Measurements from ENCODE around the gene FOXD2.

FOXD2 gene

DNA sequence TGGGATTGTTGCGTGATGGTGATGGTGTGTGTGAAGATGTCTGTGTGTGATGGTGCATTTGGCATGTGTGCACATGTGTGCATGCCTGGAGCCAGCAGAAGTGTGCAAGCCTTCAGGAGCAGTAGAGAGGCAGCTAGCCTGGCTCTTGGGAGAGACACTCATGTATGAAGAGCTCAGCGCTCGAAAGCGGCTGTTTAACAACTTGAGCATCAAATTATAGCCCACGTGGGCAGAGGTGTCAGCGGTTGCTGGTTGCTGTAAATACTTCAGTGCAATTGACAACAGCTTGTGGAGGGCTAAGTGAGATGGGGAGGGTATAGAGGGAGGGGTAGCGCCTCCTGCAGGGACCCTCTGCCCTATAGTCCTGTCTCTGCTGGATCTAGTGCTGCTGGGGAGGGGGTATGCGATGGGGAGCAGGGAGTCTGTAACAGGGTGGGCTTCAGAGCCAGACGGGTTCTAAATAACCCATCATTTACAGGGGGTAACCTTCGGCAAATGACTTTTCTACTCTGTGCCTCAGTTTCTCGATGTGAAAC, 21.5 kb downstream of the FOXD2 start:
- TF ChIP-seq EGR1 (IDR thresholded peaks at IDR 0.05) (no peak), TEAD4 (IDR thresholded peaks at IDR 0.05) (no peak), EP300 (IDR thresholded peaks at IDR 0.05; ENCODE audit: borderline replicate concordance) (no peak), RAD21 (IDR thresholded peaks at IDR 0.05; ENCODE audit: low read depth) (no peak), TAF1 (IDR thresholded peaks at IDR 0.05; ENCODE audit: low read depth) (no peak), USF1 (IDR thresholded peaks at IDR 0.05) (no peak)
- TF ChIP-seq, protein P1, sequence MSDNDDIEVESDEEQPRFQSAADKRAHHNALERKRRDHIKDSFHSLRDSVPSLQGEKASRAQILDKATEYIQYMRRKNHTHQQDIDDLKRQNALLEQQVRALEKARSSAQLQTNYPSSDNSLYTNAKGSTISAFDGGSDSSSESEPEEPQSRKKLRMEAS (IDR thresholded peaks at IDR 0.05): no peak
- TF ChIP-seq, protein P2, sequence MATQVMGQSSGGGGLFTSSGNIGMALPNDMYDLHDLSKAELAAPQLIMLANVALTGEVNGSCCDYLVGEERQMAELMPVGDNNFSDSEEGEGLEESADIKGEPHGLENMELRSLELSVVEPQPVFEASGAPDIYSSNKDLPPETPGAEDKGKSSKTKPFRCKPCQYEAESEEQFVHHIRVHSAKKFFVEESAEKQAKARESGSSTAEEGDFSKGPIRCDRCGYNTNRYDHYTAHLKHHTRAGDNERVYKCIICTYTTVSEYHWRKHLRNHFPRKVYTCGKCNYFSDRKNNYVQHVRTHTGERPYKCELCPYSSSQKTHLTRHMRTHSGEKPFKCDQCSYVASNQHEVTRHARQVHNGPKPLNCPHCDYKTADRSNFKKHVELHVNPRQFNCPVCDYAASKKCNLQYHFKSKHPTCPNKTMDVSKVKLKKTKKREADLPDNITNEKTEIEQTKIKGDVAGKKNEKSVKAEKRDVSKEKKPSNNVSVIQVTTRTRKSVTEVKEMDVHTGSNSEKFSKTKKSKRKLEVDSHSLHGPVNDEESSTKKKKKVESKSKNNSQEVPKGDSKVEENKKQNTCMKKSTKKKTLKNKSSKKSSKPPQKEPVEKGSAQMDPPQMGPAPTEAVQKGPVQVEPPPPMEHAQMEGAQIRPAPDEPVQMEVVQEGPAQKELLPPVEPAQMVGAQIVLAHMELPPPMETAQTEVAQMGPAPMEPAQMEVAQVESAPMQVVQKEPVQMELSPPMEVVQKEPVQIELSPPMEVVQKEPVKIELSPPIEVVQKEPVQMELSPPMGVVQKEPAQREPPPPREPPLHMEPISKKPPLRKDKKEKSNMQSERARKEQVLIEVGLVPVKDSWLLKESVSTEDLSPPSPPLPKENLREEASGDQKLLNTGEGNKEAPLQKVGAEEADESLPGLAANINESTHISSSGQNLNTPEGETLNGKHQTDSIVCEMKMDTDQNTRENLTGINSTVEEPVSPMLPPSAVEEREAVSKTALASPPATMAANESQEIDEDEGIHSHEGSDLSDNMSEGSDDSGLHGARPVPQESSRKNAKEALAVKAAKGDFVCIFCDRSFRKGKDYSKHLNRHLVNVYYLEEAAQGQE (IDR thresholded peaks at IDR 0.05; ENCODE audit: low read depth): no peak

GRCh38 chr1:47460040-47460439, 22.2 kb downstream of the FOXD2 start:
- no peak for TF ChIP-seq RAD21 (IDR thresholded peaks at IDR 0.05; ENCODE audit: low read depth)
- TF ChIP-seq EP300 (IDR thresholded peaks at IDR 0.05; ENCODE audit: borderline replicate concordance): no peak
- no peak for TF ChIP-seq TAF1 (IDR thresholded peaks at IDR 0.05; ENCODE audit: low read depth)
- TF ChIP-seq CREB1 (IDR thresholded peaks at IDR 0.05; ENCODE audit: low read depth): no peak
- no peak for TF ChIP-seq FOXM1 (IDR thresholded peaks at IDR 0.05; ENCODE audit: borderline replicate concordance, low read depth)
- TF ChIP-seq, protein P1 (IDR thresholded peaks at IDR 0.05): no peak
- no peak for TF ChIP-seq TEAD4 (IDR thresholded peaks at IDR 0.05)
- TF ChIP-seq EGR1 (IDR thresholded peaks at IDR 0.05): no peak
- TF ChIP-seq TCF12 (IDR thresholded peaks at IDR 0.05; ENCODE audit: low read depth): no peak
- TF ChIP-seq NFIC (IDR thresholded peaks at IDR 0.05): no peak
- no peak for TF ChIP-seq YY1 (IDR thresholded peaks at IDR 0.05; ENCODE audit: low read depth)

- TF ChIP-seq, protein P1 (IDR thresholded peaks at IDR 0.05): no peak
- TF ChIP-seq USF1 (IDR thresholded peaks at IDR 0.05) (no peak), NFIC (IDR thresholded peaks at IDR 0.05) (no peak), TAF1 (IDR thresholded peaks at IDR 0.05; ENCODE audit: low read depth) (no peak), CEBPB (IDR thresholded peaks at IDR 0.05) (no peak), ZBTB7A (IDR thresholded peaks at IDR 0.05; ENCODE audit: low read depth) (no peak), TCF12 (IDR thresholded peaks at IDR 0.05; ENCODE audit: low read depth) (no peak), TEAD4 (IDR thresholded peaks at IDR 0.05) (no peak), YY1 (IDR thresholded peaks at IDR 0.05; ENCODE audit: low read depth) (no peak), EGR1 (IDR thresholded peaks at IDR 0.05) (no peak), CREB1 (IDR thresholded peaks at IDR 0.05; ENCODE audit: low read depth) (no peak)
- TF ChIP-seq, protein P2 (IDR thresholded peaks at IDR 0.05; ENCODE audit: low read depth): no peak
Measured at GRCh38 chr1:47460456-47460855, 22.6 kb downstream of the FOXD2 start.

- TF ChIP-seq CEBPB (IDR thresholded peaks at IDR 0.05): no peak
- TF ChIP-seq YY1 (IDR thresholded peaks at IDR 0.05; ENCODE audit: low read depth): no peak
- TF ChIP-seq TAF1 (IDR thresholded peaks at IDR 0.05; ENCODE audit: low read depth): no peak
- TF ChIP-seq, protein P1 (IDR thresholded peaks at IDR 0.05): no peak
- TF ChIP-seq EGR1 (IDR thresholded peaks at IDR 0.05): no peak
- TF ChIP-seq USF1 (IDR thresholded peaks at IDR 0.05): no peak
- no peak for TF ChIP-seq TCF12 (IDR thresholded peaks at IDR 0.05; ENCODE audit: low read depth)
- TF ChIP-seq ZBTB7A (IDR thresholded peaks at IDR 0.05; ENCODE audit: low read depth): no peak
- TF ChIP-seq, protein P2 (IDR thresholded peaks at IDR 0.05; ENCODE audit: low read depth): no peak
- no peak for TF ChIP-seq NFIC (IDR thresholded peaks at IDR 0.05)
- TF ChIP-seq TEAD4 (IDR thresholded peaks at IDR 0.05): no peak
- no peak for TF ChIP-seq FOXM1 (IDR thresholded peaks at IDR 0.05; ENCODE audit: borderline replicate concordance, low read depth)
- no peak for TF ChIP-seq RAD21 (IDR thresholded peaks at IDR 0.05; ENCODE audit: low read depth)
- no peak for TF ChIP-seq EP300 (IDR thresholded peaks at IDR 0.05; ENCODE audit: borderline replicate concordance)
- TF ChIP-seq CREB1 (IDR thresholded peaks at IDR 0.05; ENCODE audit: low read depth): no peak
Measured at GRCh38 chr1:47465605-47466004, 27.8 kb downstream of the FOXD2 start.
